HG02938 (cell line): ENCODE measurements around the gene LSMEM2.
"Not testable (repeated sequence)": the region's sequence is repeated elsewhere in the genome, so short reads cannot be mapped to it uniquely, and the experiment has no call there.

Source experiments
- ATAC-seq: cut with Tn5 transposase; IDR thresholded peaks from one replicate; pipeline ENCODE4 v1.9.1; 2021; ENCODE audit warnings: mild to moderate bottlenecking, moderate library complexity; ENCODE audit not compliant: unreplicated experiment

Gene LSMEM2

GRCh38 chr3:50278880-50279224, at the start of gene LSMEM2:
TSS of gene LSMEM2 (plus strand) at chr3:50279087. CDS start at chr3:50279114, 27 bp downstream.
- no peak for ATAC-seq

- ATAC-seq, result no peak
Measured at GRCh38 chr3:50229490-50229889, 49.4 kb upstream of the LSMEM2 start.

- ATAC-seq, result no peak
Measured at GRCh38 chr3:50230104-50230793, 48.6 kb upstream of the LSMEM2 start.

GRCh38 chr3:50230794-50231125, 48.1 kb upstream of the LSMEM2 start:
- no peak for ATAC-seq

GRCh38 chr3:50231581-50231980, 47.3 kb upstream of the LSMEM2 start:
- no peak for ATAC-seq

- ATAC-seq, result no peak
Measured at GRCh38 chr3:50232303-50232702, 46.6 kb upstream of the LSMEM2 start.

- no peak for ATAC-seq
Measured at GRCh38 chr3:50233176-50233575, 45.7 kb upstream of the LSMEM2 start.

- peak; percentile 92 for ATAC-seq
Measured at GRCh38 chr3:50235716-50236483, 43.0 kb upstream of the LSMEM2 start, which contains the start of gene GNAI2. TSS of gene GNAI2 (plus strand) at chr3:50236204. CDS start at chr3:50236336, 132 bp downstream.

GRCh38 chr3:50236484-50237132, 42.3 kb upstream of the LSMEM2 start:
- no peak for ATAC-seq

- ATAC-seq, result no peak
Measured at GRCh38 chr3:50237133-50237651, 41.7 kb upstream of the LSMEM2 start.

- ATAC-seq, result peak; percentile 30
Measured at GRCh38 chr3:50237754-50238548, 40.9 kb upstream of the LSMEM2 start.

GRCh38 chr3:50238549-50239026, 40.3 kb upstream of the LSMEM2 start:
- no peak for ATAC-seq

GRCh38 chr3:50239649-50240048, 39.2 kb upstream of the LSMEM2 start:
- ATAC-seq, result no peak

GRCh38 chr3:50241163-50241562, 37.7 kb upstream of the LSMEM2 start:
- no peak for ATAC-seq

- no peak for ATAC-seq
Measured at GRCh38 chr3:50241713-50242380, 37.0 kb upstream of the LSMEM2 start.

GRCh38 chr3:50242381-50242770, 36.5 kb upstream of the LSMEM2 start:
- ATAC-seq, result no peak

GRCh38 chr3:50242851-50243542, 35.9 kb upstream of the LSMEM2 start:
- no peak for ATAC-seq

- no peak for ATAC-seq
Measured at GRCh38 chr3:50243543-50243895, 35.4 kb upstream of the LSMEM2 start.

- ATAC-seq, result not testable (repeated sequence)
Measured at GRCh38 chr3:50244813-50245212, 34.1 kb upstream of the LSMEM2 start.

- ATAC-seq, result no peak
Measured at GRCh38 chr3:50245251-50245745, 33.6 kb upstream of the LSMEM2 start.
